Prostate gland (tissue), 2 donors: ENCODE results near the gene HIGD2A. TPM values are rescaled to one million over a fixed set of nuclear protein-coding genes. Genes with fewer than 3 reads are reported as not detected.

Experiments
- DNase-seq: peaks from one replicate; pipeline ENCODE4 v3.0.0-alpha.2; 2019; ENCODE audit warnings: low spot score
- H3K27ac ChIP-seq, 2 donors: fragments of 200-600 bp; sonication (generic); 2 replicates each; pipeline ENCODE4 v1.5.1; 2017 to 2019
- H3K27me3 ChIP-seq: fragments of 200-600 bp; sonication (generic); replicated peaks from 2 replicates; pipeline ENCODE4 v1.5.1; 2019; ENCODE audit not compliant: insufficient read depth
- H3K36me3 ChIP-seq, 2 donors: fragments of 200-600 bp; sonication (generic); 1 replicate in 1 of 2; 2 replicates in 1 of 2; pipeline versions ENCODE4 v1.5.1 to v1.8.1; 2017 to 2019
- H3K4me1 ChIP-seq: fragments of 200-600 bp; sonication (generic); replicated peaks from 2 replicates; pipeline ENCODE4 v1.5.1; 2019
- H3K4me3 ChIP-seq, 2 donors: fragments of 200-600 bp; sonication (generic); 2 replicates each; pipeline ENCODE4 v1.5.1; 2017 to 2019
- H3K9me3 ChIP-seq: fragments of 200-600 bp; sonication (generic); 2 replicates; pipeline ENCODE4 v1.5.1; 2017
- CTCF ChIP-seq, 4 experiments: fragments of 200-600 bp in 2 of 4; fragments of 450-650 bp in 2 of 4; sonication (generic) in 2 of 4; IDR thresholded peaks; 1 replicate in 3 of 4; 2 replicates in 1 of 4; pipeline ENCODE4 v1.5.1; 2016 to 2019; ENCODE audit warnings: antibody characterized with exemption in 4 of 4, mild to moderate bottlenecking in 2 of 4, moderate library complexity in 2 of 4
- POLR2A ChIP-seq: fragments of 450-650 bp; IDR thresholded peaks from one replicate; pipeline ENCODE4 v1.6.1; 2016; ENCODE audit warnings: antibody characterized with exemption, mild to moderate bottlenecking
- POLR2AphosphoS5 ChIP-seq: sonication (generic); formaldehyde crosslinking; IDR thresholded peaks from one replicate; pipeline ENCODE4 v1.6.1; 2017; ENCODE audit warnings: antibody characterized with exemption
- WGBS: methylation state at CpG from one replicate; pipeline ENCODE4 v1.1.5; 2018; 5-methylcytosine and 5-hydroxymethylcytosine counted together
- intact Hi-C: fragments of 100-400 bp; cut with DNase I; formaldehyde crosslinking; loops from one replicate; pipeline ENCODE4 v1.14.2; 2022
- total RNA-seq, 2 donors: library from RNA; depleted of rRNA; stranded (reverse); fragments of >200 nt; gene quantifications; one replicate each; pipeline ENCODE4 v1.1.0, GENCODE V29; 2016

HIGD2A gene
- total RNA-seq, 2 donors from 2014 or later, result 172 to 203 TPM

DNA sequence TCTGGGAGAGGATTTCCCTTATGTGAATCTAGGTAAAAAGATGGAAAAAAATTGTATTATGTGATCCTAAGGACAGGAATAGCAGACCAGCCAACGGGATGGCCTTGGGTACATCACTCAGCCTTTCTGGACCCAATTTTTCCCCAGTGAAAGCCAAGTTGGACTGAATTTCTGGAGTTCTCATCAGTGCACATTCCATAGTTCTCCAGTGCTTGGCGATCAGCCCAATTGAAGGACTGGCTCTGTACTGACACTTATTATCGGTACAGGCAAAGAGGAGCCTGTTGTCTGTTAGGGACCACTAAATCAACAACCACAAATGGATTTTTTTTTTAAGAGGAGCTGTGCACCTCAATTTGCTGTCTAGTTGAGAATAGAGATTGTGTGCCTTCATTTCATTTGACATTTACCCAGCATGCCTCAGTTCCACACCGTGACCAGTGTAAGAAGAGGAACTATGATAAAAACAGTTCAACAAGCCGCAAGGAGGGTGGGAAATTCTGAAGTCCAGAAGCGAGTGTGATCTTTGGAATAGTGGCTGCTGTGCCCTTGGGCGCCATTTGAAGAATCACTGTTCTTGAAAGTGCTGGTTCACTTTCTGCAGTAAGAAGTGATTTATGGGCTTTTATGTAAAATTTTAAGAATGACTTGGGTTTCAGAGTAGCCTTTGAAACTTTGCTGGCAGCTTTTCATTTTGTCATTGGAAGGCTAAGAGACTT, 15.3 kb upstream of the HIGD2A start:
- TF ChIP-seq POLR2A, result no peak
- no peak for TF ChIP-seq CTCF (IDR thresholded peaks at IDR 0.05)
- no peak for TF ChIP-seq POLR2AphosphoS5
- intact Hi-C loops, result no loop called here
- no peak for DNase-seq
- Histone ChIP-seq H3K9me3 (no peaks in the 10 kb centered on the region), H3K27ac (no peak overlapping the region), H3K4me1 (no peaks in the 10 kb centered on the region), H3K36me3 (no peaks in the 10 kb centered on the region), H3K4me3 (no peak overlapping the region), H3K27me3 (no peaks in the 10 kb centered on the region)
- whole genome bisulfite sequencing, result 37% methylated on average over 7 of the region's 7 CpGs

GRCh38 chr5:176379881-176380280, 8.7 kb upstream of the HIGD2A start:
- TF ChIP-seq POLR2AphosphoS5 (no peak), CTCF (IDR thresholded peaks at IDR 0.05) (no peak), POLR2A (no peak)
- no peak for DNase-seq
- H3K27ac ChIP-seq, result no peak overlapping the region
- intact Hi-C loops, result no loop called here
- 92% methylated on average over 3 of the region's 3 CpGs for WGBS
- H3K9me3 ChIP-seq, result no peaks in the 10 kb centered on the region
- H3K27me3 ChIP-seq, result no peaks in the 10 kb centered on the region
- H3K4me1 ChIP-seq, result no peaks in the 10 kb centered on the region
- H3K4me3 ChIP-seq, result no peak overlapping the region
- peaks cover 0 to 4% of the 10 kb centered on the region in 2 donors for H3K36me3 ChIP-seq

DNA sequence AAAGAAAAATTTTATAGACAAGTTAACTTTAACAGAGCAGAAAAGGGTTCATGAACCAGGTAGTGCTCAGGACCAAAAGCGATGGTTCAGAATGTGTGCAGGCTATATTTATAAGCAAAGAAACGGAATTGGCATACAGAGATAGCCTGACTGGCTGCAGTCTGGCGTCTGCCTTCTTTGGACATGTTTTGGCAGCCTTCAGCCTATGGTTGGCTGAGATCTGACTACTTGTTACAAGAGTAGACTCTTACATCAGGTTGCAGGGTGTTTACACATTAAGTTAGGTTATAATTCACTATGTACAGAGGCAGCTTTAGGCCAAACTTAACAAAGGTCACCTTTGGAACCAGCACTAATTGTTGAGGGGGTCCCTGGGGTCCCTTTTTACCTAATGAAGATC, 7.1 kb upstream of the HIGD2A start:
- H3K27ac ChIP-seq, result peak overlapping the region in 1 of 2 donors; percentile 27

GRCh38 chr5:176381979-176382378, 6.6 kb upstream of the HIGD2A start:
- Histone ChIP-seq H3K36me3 (peaks cover 0 to 4% of the 10 kb centered on the region in 2 donors), H3K4me3 (no peak overlapping the region), H3K4me1 (no peaks in the 10 kb centered on the region), H3K27ac (peak overlapping the region in 1 of 2 donors; percentile 27), H3K9me3 (no peaks in the 10 kb centered on the region), H3K27me3 (no peaks in the 10 kb centered on the region)
- WGBS, result 84% methylated on average over 3 of the region's 3 CpGs
- intact Hi-C loops, result no loop called here
- TF ChIP-seq POLR2AphosphoS5 (no peak), CTCF (IDR thresholded peaks at IDR 0.05) (no peak), POLR2A (no peak)
- no peak for DNase-seq

More for the DNA sequence above, 7.1 kb upstream of the HIGD2A start:
- no peaks in the 10 kb centered on the region for H3K9me3 ChIP-seq
- H3K36me3 ChIP-seq, result peaks cover 0 to 4% of the 10 kb centered on the region in 2 donors
- TF ChIP-seq POLR2AphosphoS5 (no peak), CTCF (IDR thresholded peaks at IDR 0.05) (no peak), POLR2A (no peak)
- intact Hi-C loops, result no loop called here
- H3K4me1 ChIP-seq, result no peaks in the 10 kb centered on the region
- 70% methylated on average over 3 of the region's 3 CpGs for WGBS
- no peak overlapping the region for H3K4me3 ChIP-seq
- no peak for DNase-seq
- H3K27me3 ChIP-seq, result no peaks in the 10 kb centered on the region

DNA sequence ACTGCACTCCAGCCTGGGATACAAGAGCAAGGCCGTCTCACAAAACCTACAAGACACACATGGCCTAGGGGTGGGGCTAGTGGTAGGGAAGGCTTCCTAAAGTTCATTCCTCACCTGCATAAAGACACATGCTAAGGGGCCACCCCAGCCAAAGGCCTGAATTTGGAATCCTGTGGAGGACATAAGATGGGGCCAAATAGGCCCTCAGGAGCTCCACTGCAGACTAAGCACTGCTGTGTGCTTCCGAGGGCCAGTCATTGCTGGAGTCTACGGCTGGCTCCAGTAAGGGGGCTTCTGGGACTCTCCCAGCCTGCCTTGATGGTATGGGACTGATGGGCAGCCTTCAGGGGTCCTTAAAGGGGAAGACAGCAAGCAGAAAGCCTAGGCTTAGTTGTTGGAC, 5.8 kb upstream of the HIGD2A start:
- intact Hi-C loops, result no loop called here
- 98% methylated on average over 3 of the region's 3 CpGs for WGBS
- Histone ChIP-seq H3K27me3 (no peaks in the 10 kb centered on the region), H3K9me3 (no peaks in the 10 kb centered on the region), H3K36me3 (peaks cover 0 to 4% of the 10 kb centered on the region in 2 donors), H3K4me3 (no peak overlapping the region), H3K27ac (no peak overlapping the region), H3K4me1 (no peaks in the 10 kb centered on the region)
- TF ChIP-seq CTCF (IDR thresholded peaks at IDR 0.05), result no peak
- no peak for TF ChIP-seq POLR2AphosphoS5
- no peak for TF ChIP-seq POLR2A
- DNase-seq, result no peak
